Measurements from ENCODE around the gene TECPR2.

TECPR2 gene

DNA sequence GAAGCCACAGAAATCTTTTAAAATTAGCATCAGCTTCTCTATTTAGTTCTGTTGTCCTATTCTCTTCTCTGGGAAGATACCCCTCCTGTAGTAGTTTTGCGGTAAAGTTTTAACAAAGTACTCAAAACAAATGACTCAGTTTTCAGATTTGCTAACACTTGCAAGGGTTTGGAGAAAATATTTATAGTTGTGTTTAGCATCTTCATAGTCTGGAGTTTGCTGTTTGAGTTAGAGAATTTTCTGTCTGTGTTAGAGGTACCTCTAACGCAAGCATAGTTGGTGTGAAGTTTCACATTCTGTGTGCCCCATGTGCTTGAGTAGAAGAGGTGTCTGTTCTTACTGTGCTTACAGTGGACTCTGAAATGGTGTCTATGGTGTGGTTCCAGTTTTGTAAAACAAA lies 110.8 kb downstream of the TECPR2 start:
- TF ChIP-seq, protein P1, sequence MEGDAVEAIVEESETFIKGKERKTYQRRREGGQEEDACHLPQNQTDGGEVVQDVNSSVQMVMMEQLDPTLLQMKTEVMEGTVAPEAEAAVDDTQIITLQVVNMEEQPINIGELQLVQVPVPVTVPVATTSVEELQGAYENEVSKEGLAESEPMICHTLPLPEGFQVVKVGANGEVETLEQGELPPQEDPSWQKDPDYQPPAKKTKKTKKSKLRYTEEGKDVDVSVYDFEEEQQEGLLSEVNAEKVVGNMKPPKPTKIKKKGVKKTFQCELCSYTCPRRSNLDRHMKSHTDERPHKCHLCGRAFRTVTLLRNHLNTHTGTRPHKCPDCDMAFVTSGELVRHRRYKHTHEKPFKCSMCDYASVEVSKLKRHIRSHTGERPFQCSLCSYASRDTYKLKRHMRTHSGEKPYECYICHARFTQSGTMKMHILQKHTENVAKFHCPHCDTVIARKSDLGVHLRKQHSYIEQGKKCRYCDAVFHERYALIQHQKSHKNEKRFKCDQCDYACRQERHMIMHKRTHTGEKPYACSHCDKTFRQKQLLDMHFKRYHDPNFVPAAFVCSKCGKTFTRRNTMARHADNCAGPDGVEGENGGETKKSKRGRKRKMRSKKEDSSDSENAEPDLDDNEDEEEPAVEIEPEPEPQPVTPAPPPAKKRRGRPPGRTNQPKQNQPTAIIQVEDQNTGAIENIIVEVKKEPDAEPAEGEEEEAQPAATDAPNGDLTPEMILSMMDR (IDR thresholded peaks at IDR 0.05; ENCODE audit: low read depth, low read length, missing control alignments): no peak
- in situ Hi-C loops (cut with HindIII; ENCODE audit: low sequenced_read_pairs): no loop called here
- no peak overlapping the region for H3K4me3 ChIP-seq (ENCODE audit: low read depth, low read length)
- DNase-seq (ENCODE audit: low read depth): no peak

- no peak overlapping the region for H3K4me3 ChIP-seq (ENCODE audit: low read depth, low read length)
- TF ChIP-seq, protein P1 (IDR thresholded peaks at IDR 0.05; ENCODE audit: low read depth, low read length, missing control alignments): no peak
- peak; percentile 29 for DNase-seq (ENCODE audit: low read depth)
- in situ Hi-C loops (cut with HindIII; ENCODE audit: low sequenced_read_pairs): no loop called here
Observed at GRCh38 chr14:102474934-102475333, 112.2 kb downstream of the TECPR2 start.

DNA sequence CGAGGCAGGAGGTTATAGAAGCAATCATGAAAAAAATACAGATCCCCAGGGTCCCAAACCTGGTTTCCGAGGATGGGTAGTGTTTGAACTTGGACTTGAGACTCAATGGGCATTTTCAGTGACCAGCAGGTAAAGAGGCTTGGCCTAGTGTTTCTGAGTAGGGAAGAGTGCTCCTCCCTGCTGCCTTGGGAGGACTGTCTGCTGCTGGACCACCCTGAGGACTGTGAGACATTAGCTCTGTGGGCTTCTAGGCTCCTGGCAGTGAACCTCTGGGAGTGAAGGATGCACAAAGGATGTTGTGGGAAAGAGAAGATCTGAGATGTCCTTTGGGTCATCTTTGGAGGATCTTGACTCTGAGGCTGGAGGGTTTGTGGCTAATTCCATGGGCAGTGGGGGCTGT lies 116.4 kb downstream of the TECPR2 start:
- no peak for DNase-seq (ENCODE audit: low read depth)
- TF ChIP-seq, protein P1 (IDR thresholded peaks at IDR 0.05; ENCODE audit: low read depth, low read length, missing control alignments): no peak
- in situ Hi-C loops (cut with HindIII; ENCODE audit: low sequenced_read_pairs): no loop called here
- no peak overlapping the region for H3K4me3 ChIP-seq (ENCODE audit: low read depth, low read length)

DNA sequence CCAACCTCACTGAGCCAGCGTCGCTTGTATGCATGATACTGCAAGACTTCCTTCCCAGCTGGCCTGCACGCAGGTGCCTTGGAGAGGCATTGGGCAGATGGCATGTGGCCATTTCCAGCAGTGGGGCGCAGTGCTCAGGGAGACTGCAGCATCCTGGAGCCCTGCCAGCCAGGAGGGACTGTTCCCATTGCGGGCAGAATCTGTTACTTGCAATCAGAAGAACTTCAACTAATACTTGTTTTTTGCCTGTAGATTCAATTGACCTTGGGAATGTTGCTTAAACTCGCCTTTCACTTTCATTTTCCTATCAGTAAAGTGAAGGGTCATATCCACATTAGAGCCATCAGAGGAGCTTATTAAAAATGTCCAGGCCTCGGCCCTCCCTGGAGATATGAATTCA lies 117.0 kb downstream of the TECPR2 start:
- H3K4me3 ChIP-seq (ENCODE audit: low read depth, low read length): no peak overlapping the region
- DNase-seq (ENCODE audit: low read depth): no peak
- in situ Hi-C loops (cut with HindIII; ENCODE audit: low sequenced_read_pairs): no loop called here
- TF ChIP-seq, protein P1 (IDR thresholded peaks at IDR 0.05; ENCODE audit: low read depth, low read length, missing control alignments): no peak

GRCh38 chr14:102481371-102481770 lies 118.6 kb downstream of the TECPR2 start:
- H3K4me3 ChIP-seq (ENCODE audit: low read depth, low read length): no peak overlapping the region
- TF ChIP-seq, protein P1 (IDR thresholded peaks at IDR 0.05; ENCODE audit: low read depth, low read length, missing control alignments): no peak
- DNase-seq (ENCODE audit: low read depth): no peak
- in situ Hi-C loops (cut with HindIII; ENCODE audit: low sequenced_read_pairs): no loop called here

GRCh38 chr14:102481791-102482238 lies 119.1 kb downstream of the TECPR2 start:
- in situ Hi-C loops (cut with HindIII; ENCODE audit: low sequenced_read_pairs): no loop called here

More at GRCh38 chr14:102481791-102482238, 119.1 kb downstream of the TECPR2 start:
- DNase-seq (ENCODE audit: low read depth): no peak
- H3K4me3 ChIP-seq (ENCODE audit: low read depth, low read length): no peak overlapping the region
- TF ChIP-seq, protein P1 (IDR thresholded peaks at IDR 0.05; ENCODE audit: low read depth, low read length, missing control alignments): no peak

Data from astrocyte of the cerebellum (primary cell).